SK-N-SH treated with all-trans-retinoic acid at 6 μM for 48 hours (cell line): Measurements from ENCODE around the gene FBXO42.
A peak's percentile ranks its signal among the peaks of the same experiment; 100 is the strongest.
"Not testable (repeated sequence)": the region's sequence is repeated elsewhere in the genome, so short reads cannot be mapped to it uniquely, and the experiment has no call there.

ENCODE experiments used
- ATAC-seq: fragments of 200-7000 bp; cut with Tn5 transposase; 3 replicates; pipeline ENCODE4 v1.9.1; 2020; ENCODE audit warnings: mild to moderate bottlenecking, moderate library complexity
- ARNTL ChIP-seq: fragments of 450-650 bp; formaldehyde crosslinking; IDR thresholded peaks from 2 replicates; pipeline ENCODE4 v1.5.0; 2020; ENCODE audit warnings: low read depth, mild to moderate bottlenecking, moderate library complexity, borderline replicate concordance
- BACH2 ChIP-seq: fragments of 250-450 bp; sonication (Bioruptor Pico); IDR thresholded peaks from 2 replicates; pipeline ENCODE4 v1.9.0; 2021; ENCODE audit warnings: mild to moderate bottlenecking, borderline replicate concordance
- CSDC2 ChIP-seq: fragments of 250-450 bp; sonication (Bioruptor Pico); IDR thresholded peaks from 2 replicates; pipeline ENCODE4 v1.5.0; 2020; ENCODE audit warnings: mild to moderate bottlenecking, moderate library complexity
- ESRRG ChIP-seq: fragments of 250-450 bp; sonication (Bioruptor Pico); IDR thresholded peaks from 2 replicates; pipeline ENCODE4 v1.6.1; 2021; ENCODE audit warnings: mild to moderate bottlenecking
- ISL1 ChIP-seq: fragments of 250-450 bp; sonication (Bioruptor Pico); IDR thresholded peaks from 2 replicates; pipeline ENCODE4 v2.1.2; 2022; ENCODE audit warnings: mild to moderate bottlenecking, moderate library complexity
- PPARA ChIP-seq: fragments of 250-450 bp; sonication (Bioruptor Pico); IDR thresholded peaks from 2 replicates; pipeline ENCODE4 v1.5.0; 2020; ENCODE audit warnings: mild to moderate bottlenecking, borderline replicate concordance
- TOX ChIP-seq: fragments of 250-450 bp; sonication (Bioruptor Pico); IDR thresholded peaks from 2 replicates; pipeline ENCODE4 v1.8.0; 2021; ENCODE audit warnings: mild to moderate bottlenecking, moderate library complexity, borderline replicate concordance
- ZC3H10 ChIP-seq: fragments of 250-450 bp; sonication (Bioruptor Pico); IDR thresholded peaks from 2 replicates; pipeline ENCODE4 v1.5.1; 2021; ENCODE audit warnings: mild to moderate bottlenecking, moderate library complexity
- ZFP3 ChIP-seq: fragments of 250-450 bp; sonication (Bioruptor Pico); IDR thresholded peaks from 2 replicates; pipeline ENCODE4 v1.5.0; 2020; ENCODE audit warnings: mild to moderate bottlenecking, moderate library complexity
- ZNF565 ChIP-seq: fragments of 450-650 bp; formaldehyde crosslinking; conservative IDR thresholded peaks from 2 replicates; pipeline ENCODE4 v1.5.0; 2020; ENCODE audit warnings: low read depth, mild to moderate bottlenecking, moderate library complexity
- ZNF8 ChIP-seq: fragments of 450-650 bp; formaldehyde crosslinking; IDR thresholded peaks from 2 replicates; pipeline ENCODE4 v1.5.0; 2020; ENCODE audit warnings: mild to moderate bottlenecking, moderate library complexity
- TF ChIP-seq, protein P1 (sequence below): fragments of 250-450 bp; sonication (Bioruptor Pico); IDR thresholded peaks from 2 replicates; pipeline ENCODE4 v1.5.1; 2020; ENCODE audit warnings: low read depth, mild to moderate bottlenecking, moderate library complexity
- TF ChIP-seq, protein P2 (sequence below): fragments of 250-450 bp; sonication (Bioruptor Pico); IDR thresholded peaks from 2 replicates; pipeline ENCODE4 v1.8.0; 2021; ENCODE audit warnings: low read depth, mild to moderate bottlenecking, moderate library complexity, borderline replicate concordance
- TF ChIP-seq, protein P3 (sequence below): fragments of 250-450 bp; sonication (Bioruptor Pico); IDR thresholded peaks from 2 replicates; pipeline ENCODE4 v1.5.0; 2020; ENCODE audit warnings: mild to moderate bottlenecking, moderate library complexity
- TF ChIP-seq, protein P4 (sequence below): fragments of 250-450 bp; sonication (Bioruptor Pico); IDR thresholded peaks from 2 replicates; pipeline ENCODE4 v1.8.0; 2020; ENCODE audit warnings: mild to moderate bottlenecking, moderate library complexity, borderline replicate concordance

Gene FBXO42

DNA sequence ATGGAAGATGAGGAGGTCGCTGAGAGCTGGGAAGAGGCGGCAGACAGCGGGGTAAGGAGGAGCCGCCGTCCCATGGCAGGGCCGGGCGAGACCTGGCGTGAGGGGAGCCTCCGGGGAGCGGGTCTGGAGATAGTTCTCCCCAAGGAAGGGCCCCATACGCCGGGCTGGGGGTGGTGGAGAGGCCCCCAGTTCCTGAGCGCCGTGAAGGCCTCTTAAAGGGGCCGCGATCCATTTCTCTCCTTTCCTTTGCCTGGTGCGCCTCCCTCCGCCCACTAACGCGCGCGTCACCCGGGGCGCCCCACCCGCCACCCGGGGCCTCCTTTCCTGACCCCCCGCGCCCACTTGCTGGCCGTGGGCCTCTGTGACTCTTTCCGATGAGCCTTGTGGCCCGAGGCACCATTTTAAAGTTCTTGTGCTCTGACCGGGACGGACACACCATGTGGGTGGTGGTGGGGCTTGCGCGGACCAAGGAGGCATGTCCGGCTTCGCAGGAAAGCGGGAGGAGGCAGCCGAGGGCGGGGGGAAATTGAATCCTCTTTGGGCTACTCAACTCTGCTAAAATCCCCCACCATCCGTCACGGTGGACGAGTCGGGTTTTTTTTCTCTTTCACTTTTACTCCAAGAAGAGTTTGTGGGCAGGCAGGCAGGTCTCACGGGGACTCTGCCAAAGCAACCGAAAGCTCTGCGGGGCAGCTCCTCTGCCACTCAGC is 15.1 kb upstream of the FBXO42 start:
- ATAC-seq: peak; percentile 82
- TF ChIP-seq PPARA (CRISPR knock-in tag) (no peak), CSDC2 (CRISPR knock-in tag) (no peak), ZFP3 (no peak), ISL1 (CRISPR knock-in tag) (no peak), ZNF8 (CRISPR knock-in tag) (no peak), ARNTL (CRISPR knock-in tag) (no peak)
- TF ChIP-seq, protein P1, sequence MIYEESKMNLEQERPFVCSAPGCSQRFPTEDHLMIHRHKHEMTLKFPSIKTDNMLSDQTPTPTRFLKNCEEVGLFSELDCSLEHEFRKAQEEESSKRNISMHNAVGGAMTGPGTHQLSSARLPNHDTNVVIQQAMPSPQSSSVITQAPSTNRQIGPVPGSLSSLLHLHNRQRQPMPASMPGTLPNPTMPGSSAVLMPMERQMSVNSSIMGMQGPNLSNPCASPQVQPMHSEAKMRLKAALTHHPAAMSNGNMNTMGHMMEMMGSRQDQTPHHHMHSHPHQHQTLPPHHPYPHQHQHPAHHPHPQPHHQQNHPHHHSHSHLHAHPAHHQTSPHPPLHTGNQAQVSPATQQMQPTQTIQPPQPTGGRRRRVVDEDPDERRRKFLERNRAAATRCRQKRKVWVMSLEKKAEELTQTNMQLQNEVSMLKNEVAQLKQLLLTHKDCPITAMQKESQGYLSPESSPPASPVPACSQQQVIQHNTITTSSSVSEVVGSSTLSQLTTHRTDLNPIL (CRISPR knock-in tag): no peak
- TF ChIP-seq, protein P2, sequence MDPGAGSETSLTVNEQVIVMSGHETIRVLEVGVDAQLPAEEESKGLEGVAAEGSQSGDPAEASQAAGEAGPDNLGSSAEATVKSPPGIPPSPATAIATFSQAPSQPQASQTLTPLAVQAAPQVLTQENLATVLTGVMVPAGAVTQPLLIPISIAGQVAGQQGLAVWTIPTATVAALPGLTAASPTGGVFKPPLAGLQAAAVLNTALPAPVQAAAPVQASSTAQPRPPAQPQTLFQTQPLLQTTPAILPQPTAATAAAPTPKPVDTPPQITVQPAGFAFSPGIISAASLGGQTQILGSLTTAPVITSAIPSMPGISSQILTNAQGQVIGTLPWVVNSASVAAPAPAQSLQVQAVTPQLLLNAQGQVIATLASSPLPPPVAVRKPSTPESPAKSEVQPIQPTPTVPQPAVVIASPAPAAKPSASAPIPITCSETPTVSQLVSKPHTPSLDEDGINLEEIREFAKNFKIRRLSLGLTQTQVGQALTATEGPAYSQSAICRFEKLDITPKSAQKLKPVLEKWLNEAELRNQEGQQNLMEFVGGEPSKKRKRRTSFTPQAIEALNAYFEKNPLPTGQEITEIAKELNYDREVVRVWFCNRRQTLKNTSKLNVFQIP (CRISPR knock-in tag): no peak
- TF ChIP-seq, protein P3, sequence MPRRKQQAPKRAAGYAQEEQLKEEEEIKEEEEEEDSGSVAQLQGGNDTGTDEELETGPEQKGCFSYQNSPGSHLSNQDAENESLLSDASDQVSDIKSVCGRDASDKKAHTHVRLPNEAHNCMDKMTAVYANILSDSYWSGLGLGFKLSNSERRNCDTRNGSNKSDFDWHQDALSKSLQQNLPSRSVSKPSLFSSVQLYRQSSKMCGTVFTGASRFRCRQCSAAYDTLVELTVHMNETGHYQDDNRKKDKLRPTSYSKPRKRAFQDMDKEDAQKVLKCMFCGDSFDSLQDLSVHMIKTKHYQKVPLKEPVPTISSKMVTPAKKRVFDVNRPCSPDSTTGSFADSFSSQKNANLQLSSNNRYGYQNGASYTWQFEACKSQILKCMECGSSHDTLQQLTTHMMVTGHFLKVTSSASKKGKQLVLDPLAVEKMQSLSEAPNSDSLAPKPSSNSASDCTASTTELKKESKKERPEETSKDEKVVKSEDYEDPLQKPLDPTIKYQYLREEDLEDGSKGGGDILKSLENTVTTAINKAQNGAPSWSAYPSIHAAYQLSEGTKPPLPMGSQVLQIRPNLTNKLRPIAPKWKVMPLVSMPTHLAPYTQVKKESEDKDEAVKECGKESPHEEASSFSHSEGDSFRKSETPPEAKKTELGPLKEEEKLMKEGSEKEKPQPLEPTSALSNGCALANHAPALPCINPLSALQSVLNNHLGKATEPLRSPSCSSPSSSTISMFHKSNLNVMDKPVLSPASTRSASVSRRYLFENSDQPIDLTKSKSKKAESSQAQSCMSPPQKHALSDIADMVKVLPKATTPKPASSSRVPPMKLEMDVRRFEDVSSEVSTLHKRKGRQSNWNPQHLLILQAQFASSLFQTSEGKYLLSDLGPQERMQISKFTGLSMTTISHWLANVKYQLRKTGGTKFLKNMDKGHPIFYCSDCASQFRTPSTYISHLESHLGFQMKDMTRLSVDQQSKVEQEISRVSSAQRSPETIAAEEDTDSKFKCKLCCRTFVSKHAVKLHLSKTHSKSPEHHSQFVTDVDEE: no peak
- TF ChIP-seq, all 23 proteins: peak for 0

DNA sequence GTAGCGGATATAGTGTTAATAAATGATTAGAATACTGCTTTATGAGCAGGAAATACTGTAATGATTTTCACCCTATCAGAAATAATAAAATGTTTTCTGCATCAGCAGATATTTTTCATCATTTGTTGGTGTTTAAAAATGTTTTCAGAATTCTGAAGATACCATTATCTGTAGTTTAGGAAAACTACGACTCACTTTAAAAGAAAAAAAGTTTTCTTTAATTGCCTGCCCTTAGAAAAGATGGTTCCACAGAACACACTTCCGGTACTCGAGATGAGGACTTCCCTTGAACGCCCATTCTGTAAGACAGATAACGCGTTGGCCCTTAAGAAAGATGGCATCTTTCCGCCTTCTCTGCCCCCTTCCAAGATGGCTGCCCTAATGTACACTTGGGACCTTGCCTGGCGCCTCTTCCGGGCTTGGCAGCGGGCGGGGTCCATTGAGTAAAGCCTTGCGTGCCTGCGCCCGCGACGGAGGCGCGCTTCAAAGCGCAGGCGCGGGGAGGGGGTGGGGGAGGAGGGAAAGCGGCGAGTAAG is 14.5 kb upstream of the FBXO42 start, which contains the start of gene SZRD1:
Gene SZRD1, plus strand, starts transcription at position 521 of the 536 bp plus-strand sequence. CDS start 16 bp downstream, outside the sequence.
- TF ChIP-seq BACH2 (CRISPR knock-in tag): no peak
- peak; percentile 18; the same call in 1 of the 2 replicates for TF ChIP-seq CSDC2 (CRISPR knock-in tag)
- no peak for TF ChIP-seq ZNF8 (CRISPR knock-in tag)
- TF ChIP-seq, protein P3: peak; percentile 59
- ATAC-seq: peak; percentile 87

DNA sequence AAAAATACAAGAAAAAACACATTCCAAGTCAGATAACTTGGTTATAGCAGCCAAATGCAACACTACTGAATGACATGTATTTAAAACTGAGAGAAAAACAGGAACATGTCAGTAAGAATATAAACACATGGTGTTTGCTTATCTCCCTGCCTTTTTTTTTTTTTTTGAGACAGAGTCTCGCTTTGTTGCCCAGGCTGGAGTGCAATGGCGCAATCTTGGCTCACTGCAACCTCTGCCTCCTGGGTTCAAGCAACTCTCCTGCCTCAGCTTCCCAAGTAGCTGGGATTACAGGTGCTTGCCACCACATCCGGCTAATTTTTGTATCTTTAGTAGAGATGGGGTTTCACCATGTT is 12.8 kb upstream of the FBXO42 start:
- 0 out of 2 replicates have a peak, but pooled peaks have one; percentile 12 for TF ChIP-seq ISL1 (CRISPR knock-in tag)
- not testable (repeated sequence) for ATAC-seq

DNA sequence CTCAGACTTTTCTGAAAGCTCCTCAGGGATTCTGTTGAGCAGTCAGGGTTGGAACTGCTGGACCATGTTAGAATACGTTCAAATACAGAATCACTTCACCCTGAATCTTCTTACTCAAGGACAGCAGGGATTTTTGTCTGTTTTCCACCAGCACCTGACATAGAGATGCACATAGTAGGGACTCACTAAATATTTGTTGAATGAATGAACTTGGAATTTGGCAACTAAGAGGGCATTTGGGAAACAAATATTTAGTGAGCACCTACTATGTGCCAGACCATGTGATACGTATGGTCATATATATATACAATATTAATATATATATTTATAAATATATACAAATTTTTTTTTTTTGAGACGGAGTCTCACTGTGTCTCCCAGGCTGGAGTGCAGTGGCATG is 4.6 kb upstream of the FBXO42 start:
- no peak for TF ChIP-seq ZC3H10
- no peak for TF ChIP-seq ZFP3
- no peak for TF ChIP-seq ZNF565 (CRISPR knock-in tag)
- TF ChIP-seq CSDC2 (CRISPR knock-in tag): no peak
- TF ChIP-seq, protein P4, sequence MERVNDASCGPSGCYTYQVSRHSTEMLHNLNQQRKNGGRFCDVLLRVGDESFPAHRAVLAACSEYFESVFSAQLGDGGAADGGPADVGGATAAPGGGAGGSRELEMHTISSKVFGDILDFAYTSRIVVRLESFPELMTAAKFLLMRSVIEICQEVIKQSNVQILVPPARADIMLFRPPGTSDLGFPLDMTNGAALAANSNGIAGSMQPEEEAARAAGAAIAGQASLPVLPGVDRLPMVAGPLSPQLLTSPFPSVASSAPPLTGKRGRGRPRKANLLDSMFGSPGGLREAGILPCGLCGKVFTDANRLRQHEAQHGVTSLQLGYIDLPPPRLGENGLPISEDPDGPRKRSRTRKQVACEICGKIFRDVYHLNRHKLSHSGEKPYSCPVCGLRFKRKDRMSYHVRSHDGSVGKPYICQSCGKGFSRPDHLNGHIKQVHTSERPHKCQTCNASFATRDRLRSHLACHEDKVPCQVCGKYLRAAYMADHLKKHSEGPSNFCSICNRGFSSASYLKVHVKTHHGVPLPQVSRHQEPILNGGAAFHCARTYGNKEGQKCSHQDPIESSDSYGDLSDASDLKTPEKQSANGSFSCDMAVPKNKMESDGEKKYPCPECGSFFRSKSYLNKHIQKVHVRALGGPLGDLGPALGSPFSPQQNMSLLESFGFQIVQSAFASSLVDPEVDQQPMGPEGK: no peak
- TF ChIP-seq TOX (CRISPR knock-in tag): no peak
- no peak for TF ChIP-seq ESRRG (CRISPR knock-in tag)
- ATAC-seq: no peak
